Cardiac muscle cell (in vitro differentiated cells and primary cell): ENCODE results near the gene ADAR. TPM values are rescaled to one million over a fixed set of nuclear protein-coding genes. Genes with fewer than 3 reads are reported as not detected.

ENCODE experiments used
- DNase-seq, 2 donors: peaks; one replicate each; pipeline versions ENCODE4 v3.0.0 to v3.0.0-alpha.2; 2010 to 2017; ENCODE audit warnings: low read depth in 1 of 2, low spot score in 1 of 2
- H3K27ac ChIP-seq: fragments of 200-600 bp; sonication (generic); 2 replicates; pipeline ENCODE4 v1.5.1; 2016
- H3K27me3 ChIP-seq: fragments of 200-600 bp; sonication (generic); 2 replicates; pipeline ENCODE4 v1.6.0; 2016; ENCODE audit warnings: control low read depth
- H3K36me3 ChIP-seq: fragments of 200-600 bp; sonication (generic); 2 replicates; pipeline ENCODE4 v1.5.1; 2016; ENCODE audit warnings: control low read depth
- H3K4me1 ChIP-seq: fragments of 200-600 bp; sonication (generic); 2 replicates; pipeline ENCODE4 v1.8.1; 2017; ENCODE audit warnings: low read depth, mild to moderate bottlenecking, mixed run types
- H3K4me3 ChIP-seq: fragments of 200-600 bp; sonication (generic); 2 replicates; pipeline ENCODE4 v1.5.1; 2016; ENCODE audit warnings: mild to moderate bottlenecking
- H3K9me3 ChIP-seq: fragments of 200-600 bp; sonication (generic); 2 replicates; pipeline ENCODE4 v1.5.1; 2017; ENCODE audit warnings: low read depth, mild to moderate bottlenecking, control low read depth
- CTCF ChIP-seq: IDR thresholded peaks from 2 replicates; pipeline ENCODE4 v1.5.1; 2012; ENCODE audit warnings: low read depth, mild to moderate bottlenecking, low read length
- polyA plus RNA-seq: library from polyadenylated mRNA; unstranded; fragments of >200 nt; fragmentation: Nextera tagmentation; extraction: Ambion mirVana; gene quantifications from 2 replicates; pipeline ENCODE4 v1.2.1, GENCODE V29; 2016
- total RNA-seq: library from RNA; depleted of rRNA; stranded (reverse); fragments of >200 nt; gene quantifications from 2 replicates; pipeline ENCODE4 v1.2.3, GENCODE V29; 2016

The ADAR gene
- total and polyA plus RNA-seq, 2 experiments from 2014 or later, result 47.5 to 74.3 TPM

DNA sequence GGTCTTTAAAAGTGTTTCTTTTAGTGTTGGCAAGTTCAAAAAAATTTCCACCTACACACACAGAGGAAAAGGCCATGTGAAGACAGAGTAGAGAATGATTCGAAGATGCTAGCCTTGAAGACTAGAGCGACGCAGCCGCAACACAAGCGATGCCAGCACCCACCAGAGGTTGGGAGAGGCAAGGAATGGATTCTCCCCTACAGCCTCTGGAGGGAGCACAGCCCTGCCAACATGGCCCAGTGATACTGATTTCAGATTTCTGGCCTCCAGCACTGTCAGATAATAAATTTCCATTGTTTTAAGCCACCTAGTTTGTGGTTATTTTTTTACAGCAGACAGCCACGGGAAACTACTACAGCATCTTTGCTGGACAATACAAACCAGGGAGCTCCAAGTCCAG, 6.9 kb upstream of the ADAR start:
- DNase-seq, result peak in 1 of 2 donors; percentile 18
- no peak overlapping the region for H3K27ac ChIP-seq
- H3K4me1 ChIP-seq, result peaks cover 16% of the 10 kb centered on the region
- no peak overlapping the region for H3K4me3 ChIP-seq
- H3K27me3 ChIP-seq, result no peaks in the 10 kb centered on the region
- peak; percentile 12 for TF ChIP-seq CTCF
- H3K9me3 ChIP-seq, result no peaks in the 10 kb centered on the region
- H3K36me3 ChIP-seq, result no peaks in the 10 kb centered on the region

DNA sequence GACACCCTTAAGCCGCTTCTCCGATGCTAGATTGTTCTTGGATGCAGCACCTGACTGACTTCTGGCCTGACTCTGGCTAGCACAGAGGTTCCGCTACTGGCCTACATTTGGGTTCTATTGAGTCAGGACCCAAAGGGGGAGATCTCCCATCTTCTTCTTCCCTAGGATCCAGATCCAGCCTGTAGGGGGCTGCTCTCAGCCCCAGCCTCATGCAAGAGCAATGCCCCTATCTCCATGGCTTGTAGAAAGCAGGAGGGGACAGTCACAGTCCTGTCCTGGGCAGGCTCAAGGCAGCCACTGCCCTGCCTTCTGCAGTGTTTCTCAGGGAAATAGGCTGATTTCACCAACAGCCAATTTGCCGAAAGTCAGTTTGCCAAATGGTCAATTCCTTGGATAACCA, 6.3 kb upstream of the ADAR start:
- TF ChIP-seq CTCF, result peak; percentile 2
- no peak overlapping the region for H3K4me3 ChIP-seq
- H3K9me3 ChIP-seq, result no peaks in the 10 kb centered on the region
- no peak overlapping the region for H3K27ac ChIP-seq
- no peak for DNase-seq
- no peaks in the 10 kb centered on the region for H3K36me3 ChIP-seq
- H3K4me1 ChIP-seq, result peaks cover 16% of the 10 kb centered on the region
- no peaks in the 10 kb centered on the region for H3K27me3 ChIP-seq

DNA sequence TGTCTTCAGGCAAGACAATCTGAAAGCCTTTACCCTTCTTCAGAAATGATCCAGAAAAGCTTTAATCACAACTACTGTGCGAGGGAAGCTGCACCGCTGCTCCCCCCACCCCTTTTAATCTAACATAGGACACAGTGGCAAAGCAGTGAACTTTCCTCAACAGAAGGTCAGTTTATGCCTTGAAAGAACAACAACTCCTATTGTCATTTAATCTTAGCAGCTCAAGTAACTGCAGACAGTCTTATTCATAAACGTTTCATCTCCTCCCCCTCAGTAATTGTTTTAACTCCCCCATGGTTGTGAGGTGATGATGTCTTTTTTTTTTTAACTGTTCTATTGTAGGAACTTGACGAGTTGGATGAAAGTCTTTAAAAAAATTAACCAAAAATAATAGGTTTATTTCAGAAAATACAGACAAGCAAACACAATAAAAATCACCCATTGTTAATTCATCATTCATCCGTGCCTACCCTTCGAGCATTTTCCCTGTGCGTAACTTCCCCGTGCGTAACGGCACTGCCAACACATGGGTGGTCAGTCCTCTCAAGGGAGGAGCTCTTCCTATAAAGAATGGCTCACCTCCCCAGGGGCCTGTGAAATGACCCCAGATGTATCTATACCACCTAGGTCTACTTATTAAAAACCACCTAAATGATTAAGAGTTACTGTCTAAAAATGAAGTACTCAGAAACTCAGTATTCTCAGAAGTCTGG, 3.3 kb upstream of the ADAR start:
- peaks cover 5% of the 10 kb centered on the region for H3K4me1 ChIP-seq

DNA sequence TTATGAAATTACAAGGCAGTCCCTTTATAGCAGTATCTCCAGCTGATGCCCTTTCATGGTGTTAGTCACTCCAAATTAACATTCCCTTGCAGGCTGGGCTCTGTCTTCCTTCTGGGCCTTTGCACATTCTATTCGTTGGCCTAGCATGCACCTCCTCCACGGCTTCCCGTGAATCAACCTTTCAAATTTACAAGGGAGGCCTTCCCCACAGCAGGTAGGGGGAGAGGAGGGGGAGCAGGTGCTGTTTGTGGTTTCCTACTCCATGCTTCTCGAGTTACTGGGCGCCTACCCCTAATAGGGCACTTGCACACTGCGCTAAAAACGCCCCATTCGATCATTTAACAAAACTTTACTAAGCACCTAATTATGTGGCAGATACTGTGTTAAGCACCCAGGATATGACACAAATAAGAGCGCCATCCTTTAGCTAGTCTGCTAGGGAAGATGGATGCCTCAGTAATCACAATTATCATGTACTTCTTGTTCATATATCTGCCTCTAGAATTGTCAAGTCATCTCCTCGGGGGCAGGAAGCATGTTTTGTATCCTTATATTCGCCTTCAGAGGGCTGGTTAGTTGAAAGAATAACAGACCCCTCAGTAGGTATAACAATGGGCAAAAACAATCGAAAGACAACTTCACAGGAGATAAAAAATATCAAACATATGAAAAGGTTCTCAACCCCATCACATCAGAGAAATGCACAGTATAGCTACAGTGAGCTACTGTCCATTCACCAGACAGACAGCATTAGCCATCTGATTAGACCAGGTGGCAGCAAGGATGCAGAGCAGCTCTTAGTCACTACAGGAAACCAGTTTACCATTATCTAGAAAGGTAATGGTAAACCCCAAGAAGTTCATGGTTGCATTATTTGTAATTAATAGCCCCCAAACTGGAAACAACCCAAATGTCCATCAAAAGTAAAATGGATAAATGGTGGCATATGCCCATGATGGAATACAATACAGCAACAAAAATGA, 1.7 kb upstream of the ADAR start:
- no peaks in the 10 kb centered on the region for H3K27me3 ChIP-seq
- no peak overlapping the region for H3K27ac ChIP-seq
- DNase-seq, result no peak
- no peaks in the 10 kb centered on the region for H3K9me3 ChIP-seq
- no peak overlapping the region for H3K4me3 ChIP-seq
- no peaks in the 10 kb centered on the region for H3K4me1 ChIP-seq
- H3K36me3 ChIP-seq, result no peaks in the 10 kb centered on the region
- no peak for TF ChIP-seq CTCF

More for the DNA sequence above, 3.3 kb upstream of the ADAR start:
- TF ChIP-seq CTCF, result no peak
- H3K27ac ChIP-seq, result no peak overlapping the region
- no peaks in the 10 kb centered on the region for H3K27me3 ChIP-seq
- H3K4me3 ChIP-seq, result no peak overlapping the region
- H3K9me3 ChIP-seq, result no peaks in the 10 kb centered on the region
- no peaks in the 10 kb centered on the region for H3K36me3 ChIP-seq
- DNase-seq, result no peak

- peak; percentile 59 to 61 for DNase-seq
- no peaks in the 10 kb centered on the region for H3K9me3 ChIP-seq
- H3K27me3 ChIP-seq, result no peaks in the 10 kb centered on the region
- no peaks in the 10 kb centered on the region for H3K36me3 ChIP-seq
- peak overlapping the region; percentile 61 for H3K4me3 ChIP-seq
- H3K27ac ChIP-seq, result peak overlapping the region; percentile 77
- no peak for TF ChIP-seq CTCF
- no peaks in the 10 kb centered on the region for H3K4me1 ChIP-seq
Observed at GRCh38 chr1:154608397-154609270, 648 bp upstream of the ADAR start.
